Thyroid gland (tissue), 4 donors: ENCODE measurements around the gene GALNT17.

Experiments used
- CTCF ChIP-seq, 6 experiments: fragments of 200-600 bp in 3 of 6; fragments of 450-650 bp in 3 of 6; sonication (generic) in 3 of 6; IDR thresholded peaks; one replicate each; pipeline ENCODE4 v1.5.1; 2016 to 2019; ENCODE audit warnings: antibody characterized with exemption in 6 of 6, mild to moderate bottlenecking in 2 of 6, inconsistent platforms in 1 of 6, moderate library complexity in 1 of 6
- POLR2A ChIP-seq, 2 donors: fragments of 450-650 bp; IDR thresholded peaks; one replicate each; pipeline ENCODE4 v1.6.1; 2017; ENCODE audit warnings: antibody characterized with exemption in 2 of 2, mild to moderate bottlenecking in 2 of 2, moderate library complexity in 1 of 2

GRCh38 chr7:71613313-71613712 is 481.4 kb downstream of the GALNT17 start:
- TF ChIP-seq CTCF (IDR thresholded peaks at IDR 0.05) (no peak), POLR2A (IDR thresholded peaks at IDR 0.05) (no peak)
